Neural cell (in vitro differentiated cells): ENCODE data around the gene BTBD1. TPM values are rescaled to one million over a fixed set of nuclear protein-coding genes. Genes with fewer than 3 reads are reported as not detected.

Source experiments
- H2AFZ ChIP-seq: fragments of 200-600, 300-800 bp; sonication (generic), shearing (Covaris generic); 2 replicates; pipeline ENCODE4 v1.6.0; 2014; ENCODE audit warnings: low read depth, mild to moderate bottlenecking, antibody characterized with exemption, low read length, moderate library complexity
- H3F3A ChIP-seq: fragments of 200-600 bp; shearing (Covaris generic); 2 replicates; pipeline ENCODE4 v1.6.1; 2016; ENCODE audit warnings: mild to moderate bottlenecking, moderate library complexity, mixed read lengths, antibody characterized with exemption, low read length; ENCODE audit not compliant: insufficient read depth, poor library complexity, severe bottlenecking
- H3K27ac ChIP-seq: fragments of 200-600, 300-800 bp; sonication (generic), shearing (Covaris generic); 2 replicates; pipeline ENCODE4 v1.5.1; 2014; ENCODE audit warnings: mild to moderate bottlenecking, low read length, moderate library complexity
- H3K27me3 ChIP-seq: fragments of 300-800, 200-600 bp; sonication (generic), shearing (Covaris generic); 2 replicates; pipeline ENCODE4 v1.6.0; 2014; ENCODE audit warnings: mild to moderate bottlenecking, low read depth, low read length, moderate library complexity; ENCODE audit not compliant: insufficient read depth
- H3K36me3 ChIP-seq: fragments of 300-800, 200-600 bp; sonication (generic), shearing (Covaris generic); 2 replicates; pipeline ENCODE4 v1.5.1; 2014; ENCODE audit warnings: mild to moderate bottlenecking, antibody characterized with exemption, low read length, moderate library complexity; ENCODE audit not compliant: insufficient read depth
- H3K4me2 ChIP-seq: fragments of 300-800, 200-600 bp; sonication (generic), shearing (Covaris generic); 2 replicates; pipeline ENCODE4 v1.6.0; 2014; ENCODE audit warnings: mild to moderate bottlenecking, low read length
- H3K4me3 ChIP-seq: fragments of 300-800, 200-600 bp; sonication (generic), shearing (Covaris generic); 2 replicates; pipeline ENCODE4 v1.5.1; 2014; ENCODE audit warnings: mild to moderate bottlenecking, low read length, moderate library complexity
- H3K79me2 ChIP-seq: fragments of 200-600 bp; shearing (Covaris generic); replicated peaks from 2 replicates; pipeline ENCODE4 v1.6.0; 2014; ENCODE audit warnings: mild to moderate bottlenecking, low read length, moderate library complexity; ENCODE audit not compliant: insufficient read depth
- H3K9ac ChIP-seq: fragments of 300-800, 200-600 bp; sonication (generic), shearing (Covaris generic); 2 replicates; pipeline ENCODE4 v1.6.1; 2016; ENCODE audit warnings: mild to moderate bottlenecking, low read length, mixed read lengths
- H3K9me2 ChIP-seq: fragments of 200-600 bp; shearing (Covaris generic); 2 replicates; pipeline ENCODE4 v1.6.1; 2016; ENCODE audit warnings: mild to moderate bottlenecking, low read length, mixed read lengths; ENCODE audit not compliant: insufficient read depth
- H3K9me3 ChIP-seq: fragments of 200-600, 300-800 bp; sonication (generic), shearing (Covaris generic); 2 replicates; pipeline ENCODE4 v1.6.1; 2016; ENCODE audit warnings: mild to moderate bottlenecking, mixed run types, low read length, moderate library complexity, mixed read lengths
- H4K20me1 ChIP-seq: fragments of 200-600 bp; shearing (Covaris generic); 2 replicates; pipeline ENCODE4 v1.6.1; 2016; ENCODE audit warnings: mild to moderate bottlenecking, mixed run types; ENCODE audit not compliant: insufficient read depth
- CTCF ChIP-seq: fragments of 450-650 bp; IDR thresholded peaks from 2 replicates; pipeline ENCODE4 v1.5.1; 2014; ENCODE audit warnings: antibody characterized with exemption, mild to moderate bottlenecking, moderate library complexity; ENCODE audit not compliant: poor library complexity, severe bottlenecking
- EP300 ChIP-seq: fragments of 450-650 bp; conservative IDR thresholded peaks from 2 replicates; pipeline ENCODE4 v1.6.1; 2014; ENCODE audit warnings: antibody characterized with exemption, mild to moderate bottlenecking, moderate library complexity; ENCODE audit not compliant: poor library complexity, severe bottlenecking
- EZH2 ChIP-seq: fragments of 200-600, 300-800 bp; shearing (Covaris generic), sonication (generic); IDR thresholded peaks from 2 replicates; pipeline ENCODE4 v1.6.1; 2014; ENCODE audit warnings: antibody characterized with exemption, low read length, borderline replicate concordance, mild to moderate bottlenecking; ENCODE audit not compliant: insufficient read depth, poor library complexity, severe bottlenecking
- MXI1 ChIP-seq: fragments of 450-650 bp; conservative IDR thresholded peaks from 2 replicates; pipeline ENCODE4 v1.6.1; 2014; ENCODE audit warnings: antibody characterized with exemption, mild to moderate bottlenecking; ENCODE audit not compliant: poor library complexity, severe bottlenecking
- POLR2AphosphoS5 ChIP-seq: IDR thresholded peaks from 2 replicates; pipeline ENCODE4 v1.6.1; 2012
- RAD21 ChIP-seq: fragments of 450-650 bp; conservative IDR thresholded peaks from 2 replicates; pipeline ENCODE4 v1.6.1; 2014; ENCODE audit warnings: antibody characterized with exemption, mild to moderate bottlenecking, moderate library complexity
- REST ChIP-seq: IDR thresholded peaks from 2 replicates; pipeline ENCODE4 v1.6.1; 2012; ENCODE audit warnings: borderline replicate concordance
- SMC3 ChIP-seq: fragments of 450-650 bp; conservative IDR thresholded peaks from 2 replicates; pipeline ENCODE4 v1.6.1; 2014; ENCODE audit warnings: antibody characterized with exemption, mild to moderate bottlenecking, moderate library complexity; ENCODE audit not compliant: poor library complexity
- TAF1 ChIP-seq: IDR thresholded peaks from 2 replicates; pipeline ENCODE4 v1.6.1; 2012; ENCODE audit warnings: low read depth
- polyA plus RNA-seq: library from polyadenylated mRNA; depleted of rRNA; stranded (reverse); fragments of >200 nt; gene quantifications from 2 replicates; pipeline ENCODE4 v1.2.3, GENCODE V29; 2014

BTBD1 gene
- polyA plus RNA-seq, 1 donor from 2014 or later = 153 TPM

GRCh38 chr15:83044156-83044555 lies 22.9 kb downstream of the BTBD1 start:
- Histone ChIP-seq H3K9me3 (no peaks in the 10 kb centered on the region), H3K27me3 (no peaks in the 10 kb centered on the region), H3K4me2 (no peak overlapping the region), H4K20me1 (no peaks in the 10 kb centered on the region), H3K27ac (no peak overlapping the region), H3K79me2 (no peaks in the 10 kb centered on the region), H3K4me3 (no peak overlapping the region), H3K9ac (no peak overlapping the region), H3K9me2 (no peaks in the 10 kb centered on the region), H3K36me3 (no peaks in the 10 kb centered on the region), H3F3A (no peaks in the 10 kb centered on the region), H2AFZ (no peak overlapping the region)
- TF ChIP-seq EZH2 (no peak), RAD21 (no peak), CTCF (no peak), POLR2AphosphoS5 (no peak), SMC3 (no peak), MXI1 (no peak), TAF1 (no peak), EP300 (no peak), REST (no peak)

- Histone ChIP-seq H3K4me3 (no peak overlapping the region), H3K9me3 (no peaks in the 10 kb centered on the region), H3K27ac (no peak overlapping the region), H3K9ac (no peak overlapping the region), H3F3A (no peaks in the 10 kb centered on the region), H3K27me3 (no peaks in the 10 kb centered on the region), H4K20me1 (no peaks in the 10 kb centered on the region), H3K9me2 (no peaks in the 10 kb centered on the region), H3K36me3 (peaks cover 6% of the 10 kb centered on the region), H3K79me2 (peaks cover 25% of the 10 kb centered on the region), H3K4me2 (no peak overlapping the region), H2AFZ (no peak overlapping the region)
- TF ChIP-seq CTCF (no peak), REST (no peak), EZH2 (no peak), SMC3 (no peak), TAF1 (no peak)
Observed at GRCh38 chr15:83039206-83039605, 27.8 kb downstream of the BTBD1 start.
